ENCODE results near the gene SVEP1.

DNA sequence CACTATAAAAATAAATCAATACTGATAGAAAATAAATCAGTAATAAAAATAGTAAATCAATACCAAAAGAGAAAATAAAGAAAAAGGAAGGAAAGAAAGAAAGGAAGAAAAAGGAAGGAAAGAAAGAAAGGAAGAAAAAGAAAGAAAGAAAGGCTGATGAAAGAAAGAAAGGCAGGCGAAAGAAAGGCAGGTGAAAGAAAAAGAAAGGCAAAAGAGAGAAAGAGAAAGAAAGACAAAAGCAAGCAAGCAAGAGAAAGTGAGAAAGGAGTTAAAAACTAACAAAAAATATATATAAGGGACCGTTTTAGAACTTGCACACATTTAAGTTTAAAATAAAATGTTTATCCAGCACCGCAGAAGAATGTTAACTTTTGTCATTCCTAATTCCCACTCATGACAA is 116.0 kb downstream of the SVEP1 start:
- TF ChIP-seq SALL2 (tag by site-specific recombination; IDR thresholded peaks at IDR 0.05; ENCODE audit: borderline replicate concordance) (no peak), PRDM10 (tag by site-specific recombination; IDR thresholded peaks at IDR 0.05) (no peak), CTCF (tag by site-specific recombination; IDR thresholded peaks at IDR 0.05) (no peak), ZNF660 (tag by site-specific recombination; IDR thresholded peaks at IDR 0.05) (no peak), ZNF488 (tag by site-specific recombination; IDR thresholded peaks at IDR 0.05) (no peak), ZNF558 (tag by site-specific recombination; IDR thresholded peaks at IDR 0.05) (no peak), ZBTB26 (tag by site-specific recombination; optimal IDR thresholded peaks at IDR 0.05) (no peak), ZNF121 (tag by site-specific recombination; IDR thresholded peaks at IDR 0.05) (no peak), ZNF776 (tag by site-specific recombination; IDR thresholded peaks at IDR 0.05; ENCODE audit: borderline replicate concordance) (no peak), ZNF521 (tag by site-specific recombination; IDR thresholded peaks at IDR 0.05) (no peak), ZNF274 (IDR thresholded peaks at IDR 0.05; ENCODE audit: low read length) (no peak), ZNF274 (tag by site-specific recombination; IDR thresholded peaks at IDR 0.05; ENCODE audit: borderline replicate concordance) (no peak)
- TF ChIP-seq, protein P1, sequence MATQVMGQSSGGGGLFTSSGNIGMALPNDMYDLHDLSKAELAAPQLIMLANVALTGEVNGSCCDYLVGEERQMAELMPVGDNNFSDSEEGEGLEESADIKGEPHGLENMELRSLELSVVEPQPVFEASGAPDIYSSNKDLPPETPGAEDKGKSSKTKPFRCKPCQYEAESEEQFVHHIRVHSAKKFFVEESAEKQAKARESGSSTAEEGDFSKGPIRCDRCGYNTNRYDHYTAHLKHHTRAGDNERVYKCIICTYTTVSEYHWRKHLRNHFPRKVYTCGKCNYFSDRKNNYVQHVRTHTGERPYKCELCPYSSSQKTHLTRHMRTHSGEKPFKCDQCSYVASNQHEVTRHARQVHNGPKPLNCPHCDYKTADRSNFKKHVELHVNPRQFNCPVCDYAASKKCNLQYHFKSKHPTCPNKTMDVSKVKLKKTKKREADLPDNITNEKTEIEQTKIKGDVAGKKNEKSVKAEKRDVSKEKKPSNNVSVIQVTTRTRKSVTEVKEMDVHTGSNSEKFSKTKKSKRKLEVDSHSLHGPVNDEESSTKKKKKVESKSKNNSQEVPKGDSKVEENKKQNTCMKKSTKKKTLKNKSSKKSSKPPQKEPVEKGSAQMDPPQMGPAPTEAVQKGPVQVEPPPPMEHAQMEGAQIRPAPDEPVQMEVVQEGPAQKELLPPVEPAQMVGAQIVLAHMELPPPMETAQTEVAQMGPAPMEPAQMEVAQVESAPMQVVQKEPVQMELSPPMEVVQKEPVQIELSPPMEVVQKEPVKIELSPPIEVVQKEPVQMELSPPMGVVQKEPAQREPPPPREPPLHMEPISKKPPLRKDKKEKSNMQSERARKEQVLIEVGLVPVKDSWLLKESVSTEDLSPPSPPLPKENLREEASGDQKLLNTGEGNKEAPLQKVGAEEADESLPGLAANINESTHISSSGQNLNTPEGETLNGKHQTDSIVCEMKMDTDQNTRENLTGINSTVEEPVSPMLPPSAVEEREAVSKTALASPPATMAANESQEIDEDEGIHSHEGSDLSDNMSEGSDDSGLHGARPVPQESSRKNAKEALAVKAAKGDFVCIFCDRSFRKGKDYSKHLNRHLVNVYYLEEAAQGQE (tag by site-specific recombination; IDR thresholded peaks at IDR 0.05): no peak
